ENCODE measurements around the gene DCHS2.

DCHS2 gene

DNA sequence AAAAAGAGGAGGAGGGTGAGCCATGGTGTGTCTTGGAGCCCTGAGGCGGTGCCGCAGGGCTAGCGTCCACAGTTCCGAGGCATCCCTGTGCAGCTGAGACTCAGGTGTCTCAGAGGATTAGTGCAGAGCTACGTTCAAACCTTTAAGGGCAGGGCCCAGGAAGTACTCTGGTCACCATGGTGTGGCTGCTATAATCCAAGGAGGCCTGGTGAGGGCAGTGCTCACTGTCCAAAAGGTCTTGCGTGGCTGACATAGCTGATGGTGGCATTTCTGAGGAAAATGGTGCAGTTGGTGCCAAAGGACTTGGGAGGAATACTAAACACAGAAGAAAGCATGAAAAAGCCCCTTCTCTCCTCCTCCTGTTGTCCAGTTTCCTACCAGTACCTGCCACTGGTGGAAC is 146.9 kb downstream of the DCHS2 start:
- Histone ChIP-seq H3K9me3 (ENCODE audit: control insufficient read depth, low read length) (no peaks in the 10 kb centered on the region), H3K4me3 (ENCODE audit: low read length) (no peak overlapping the region), H3K9ac (ENCODE audit: low read length) (no peak overlapping the region), H3K4me1 (ENCODE audit: control insufficient read depth, insufficient read depth, low read length) (peaks cover 13% of the 10 kb centered on the region), H3K27me3 (replicated peaks; ENCODE audit: control insufficient read depth, insufficient read depth, low read length) (peaks cover 10% of the 10 kb centered on the region), H3K36me3 (ENCODE audit: control insufficient read depth, insufficient read depth, low read length, severe bottlenecking) (no peaks in the 10 kb centered on the region)
- DNase-seq (ENCODE audit: low read depth) = no peak

DNA sequence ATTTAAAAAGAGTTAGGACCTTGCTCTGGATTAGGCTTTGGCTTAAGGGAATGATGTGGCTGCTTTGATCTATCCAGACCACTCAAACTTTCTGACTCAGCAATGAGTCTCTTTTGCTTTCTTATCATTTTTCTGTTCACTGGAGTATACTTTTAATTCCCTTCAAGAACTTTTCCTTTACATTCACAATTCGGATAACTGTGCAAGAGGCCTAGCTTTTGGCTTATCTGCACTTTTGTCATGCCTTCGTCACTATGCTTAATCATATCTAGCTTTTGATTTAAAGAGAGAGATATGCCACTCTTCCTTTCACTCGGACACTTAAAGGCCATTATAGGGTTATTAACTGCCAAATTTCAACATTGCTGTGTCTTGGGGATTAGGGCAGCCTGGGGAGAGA is 147.9 kb downstream of the DCHS2 start:
- no peak overlapping the region for H3K9ac ChIP-seq (ENCODE audit: low read length)
- peaks cover 13% of the 10 kb centered on the region for H3K4me1 ChIP-seq (ENCODE audit: control insufficient read depth, insufficient read depth, low read length)
- H3K36me3 ChIP-seq (ENCODE audit: control insufficient read depth, insufficient read depth, low read length, severe bottlenecking) = no peaks in the 10 kb centered on the region
- peaks cover 10% of the 10 kb centered on the region for H3K27me3 ChIP-seq (replicated peaks; ENCODE audit: control insufficient read depth, insufficient read depth, low read length)
- DNase-seq (ENCODE audit: low read depth) = no peak
- H3K9me3 ChIP-seq (ENCODE audit: control insufficient read depth, low read length) = no peaks in the 10 kb centered on the region
- H3K4me3 ChIP-seq (ENCODE audit: low read length) = no peak overlapping the region

DNA sequence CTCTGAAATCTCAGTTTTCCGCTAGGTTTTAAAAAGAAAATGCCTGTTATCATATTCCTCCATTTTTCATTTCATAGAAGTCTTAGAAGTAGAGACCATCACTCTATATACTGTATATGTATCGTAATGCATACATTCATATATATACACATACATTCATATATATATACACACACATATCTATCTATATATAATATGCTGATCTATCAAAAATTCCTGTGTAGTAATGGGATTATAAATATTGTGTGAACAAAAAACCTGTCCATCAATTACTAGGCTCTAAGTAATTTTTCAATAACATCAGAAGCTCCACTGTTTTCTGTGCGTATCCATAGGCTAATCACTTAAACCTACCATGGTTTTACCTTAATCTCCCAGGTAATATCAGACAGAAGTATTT is 150.2 kb downstream of the DCHS2 start:
- no peak overlapping the region for H3K9ac ChIP-seq (ENCODE audit: low read length)
- no peaks in the 10 kb centered on the region for H3K36me3 ChIP-seq (ENCODE audit: control insufficient read depth, insufficient read depth, low read length, severe bottlenecking)
- peaks cover 13% of the 10 kb centered on the region for H3K4me1 ChIP-seq (ENCODE audit: control insufficient read depth, insufficient read depth, low read length)
- DNase-seq (ENCODE audit: low read depth) = no peak
- no peaks in the 10 kb centered on the region for H3K9me3 ChIP-seq (ENCODE audit: control insufficient read depth, low read length)
- H3K4me3 ChIP-seq (ENCODE audit: low read length) = no peak overlapping the region
- H3K27me3 ChIP-seq (replicated peaks; ENCODE audit: control insufficient read depth, insufficient read depth, low read length) = peaks cover 10% of the 10 kb centered on the region

DNA sequence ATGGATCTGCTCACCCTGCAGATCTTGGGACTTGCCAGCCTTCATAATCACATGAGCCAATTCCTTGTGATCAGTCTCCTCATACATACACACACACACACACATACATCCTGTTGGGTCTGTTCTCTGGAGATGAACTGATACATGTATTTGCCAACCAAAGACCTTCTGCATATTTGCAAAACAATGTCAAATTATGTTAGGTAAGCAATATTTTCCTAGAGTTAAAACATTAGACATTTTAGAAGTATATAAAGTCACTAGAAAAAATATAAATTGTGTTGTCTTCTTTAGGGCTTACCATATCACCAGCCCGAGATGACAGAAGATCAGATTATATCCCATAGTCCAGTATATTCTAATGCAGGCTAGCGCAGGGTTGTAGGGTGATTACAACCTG is 156.0 kb downstream of the DCHS2 start:
- Histone ChIP-seq H3K9me3 (ENCODE audit: control insufficient read depth, low read length) (no peaks in the 10 kb centered on the region), H3K4me3 (ENCODE audit: low read length) (no peak overlapping the region), H3K4me1 (ENCODE audit: control insufficient read depth, insufficient read depth, low read length) (peaks cover 6% of the 10 kb centered on the region), H3K27me3 (replicated peaks; ENCODE audit: control insufficient read depth, insufficient read depth, low read length) (no peaks in the 10 kb centered on the region), H3K36me3 (ENCODE audit: control insufficient read depth, insufficient read depth, low read length, severe bottlenecking) (no peaks in the 10 kb centered on the region), H3K9ac (ENCODE audit: low read length) (no peak overlapping the region)
- no peak for DNase-seq (ENCODE audit: low read depth)

DNA sequence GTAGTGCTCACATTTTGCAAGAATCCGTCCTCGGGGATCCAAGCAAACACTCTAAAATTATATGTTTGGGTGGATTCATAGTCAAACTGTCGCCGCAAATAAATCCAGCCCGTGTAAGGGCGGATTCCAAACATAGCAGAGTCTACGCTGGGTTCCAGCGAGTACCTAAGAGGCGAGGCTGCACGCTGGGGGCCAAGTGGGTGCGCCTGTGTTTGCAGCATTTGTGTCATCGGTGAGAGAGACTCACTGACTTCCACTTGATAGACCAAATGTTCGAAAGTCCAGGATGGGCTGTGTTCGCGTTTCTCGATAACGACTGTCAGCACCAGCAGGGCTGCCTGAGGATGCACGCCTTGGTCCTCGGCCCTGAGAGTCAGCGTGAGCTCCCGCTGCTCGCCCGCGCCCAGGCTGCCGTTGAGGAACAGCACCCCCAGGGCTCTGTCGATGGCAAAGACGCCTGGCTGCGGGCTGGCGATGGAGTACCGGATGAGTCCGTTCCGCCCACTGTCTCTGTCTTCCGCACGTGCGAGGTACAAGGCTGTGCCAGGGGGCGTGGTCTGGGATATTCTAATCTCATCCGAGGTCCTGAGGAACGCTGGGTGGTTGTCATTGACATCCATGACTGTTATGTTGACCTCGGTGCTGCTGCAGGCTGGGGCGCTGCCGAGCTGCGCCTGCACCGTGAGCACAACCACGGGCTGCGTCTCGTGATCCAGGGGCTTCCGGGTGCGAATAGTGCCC is 158.7 kb downstream of the DCHS2 start:
- Histone ChIP-seq H3K36me3 (ENCODE audit: control insufficient read depth, insufficient read depth, low read length, severe bottlenecking) (no peaks in the 10 kb centered on the region), H3K27me3 (replicated peaks; ENCODE audit: control insufficient read depth, insufficient read depth, low read length) (no peaks in the 10 kb centered on the region), H3K9ac (ENCODE audit: low read length) (no peak overlapping the region), H3K4me3 (ENCODE audit: low read length) (peak overlapping the region; percentile 71), H3K9me3 (ENCODE audit: control insufficient read depth, low read length) (no peaks in the 10 kb centered on the region), H3K4me1 (ENCODE audit: control insufficient read depth, insufficient read depth, low read length) (peaks cover 14% of the 10 kb centered on the region)
- no peak for DNase-seq (ENCODE audit: low read depth)

DNA sequence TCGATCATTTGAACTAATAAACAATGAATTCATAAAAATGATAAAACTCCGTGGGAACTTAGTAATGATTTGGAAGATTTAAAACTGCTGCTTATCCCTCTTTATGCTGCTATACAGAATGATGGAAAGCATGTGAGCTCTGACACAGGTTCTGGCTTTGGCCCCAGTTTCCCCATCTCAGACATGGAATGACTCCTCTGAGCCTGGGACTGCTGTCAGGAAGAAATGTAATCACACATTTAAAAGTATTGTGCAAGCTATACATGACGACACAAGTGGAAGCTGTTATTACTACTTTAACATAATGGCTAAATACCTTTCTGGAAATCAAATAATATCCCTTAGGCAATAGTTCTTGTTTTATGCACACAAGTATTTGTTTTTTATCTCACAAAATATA is 161.7 kb downstream of the DCHS2 start:
- H3K9ac ChIP-seq (ENCODE audit: low read length) = no peak overlapping the region
- H3K27me3 ChIP-seq (replicated peaks; ENCODE audit: control insufficient read depth, insufficient read depth, low read length) = no peaks in the 10 kb centered on the region
- no peaks in the 10 kb centered on the region for H3K36me3 ChIP-seq (ENCODE audit: control insufficient read depth, insufficient read depth, low read length, severe bottlenecking)
- DNase-seq (ENCODE audit: low read depth) = peak; percentile 91
- H3K9me3 ChIP-seq (ENCODE audit: control insufficient read depth, low read length) = no peaks in the 10 kb centered on the region
- H3K4me1 ChIP-seq (ENCODE audit: control insufficient read depth, insufficient read depth, low read length) = peaks cover 14% of the 10 kb centered on the region
- H3K4me3 ChIP-seq (ENCODE audit: low read length) = no peak overlapping the region

DNA sequence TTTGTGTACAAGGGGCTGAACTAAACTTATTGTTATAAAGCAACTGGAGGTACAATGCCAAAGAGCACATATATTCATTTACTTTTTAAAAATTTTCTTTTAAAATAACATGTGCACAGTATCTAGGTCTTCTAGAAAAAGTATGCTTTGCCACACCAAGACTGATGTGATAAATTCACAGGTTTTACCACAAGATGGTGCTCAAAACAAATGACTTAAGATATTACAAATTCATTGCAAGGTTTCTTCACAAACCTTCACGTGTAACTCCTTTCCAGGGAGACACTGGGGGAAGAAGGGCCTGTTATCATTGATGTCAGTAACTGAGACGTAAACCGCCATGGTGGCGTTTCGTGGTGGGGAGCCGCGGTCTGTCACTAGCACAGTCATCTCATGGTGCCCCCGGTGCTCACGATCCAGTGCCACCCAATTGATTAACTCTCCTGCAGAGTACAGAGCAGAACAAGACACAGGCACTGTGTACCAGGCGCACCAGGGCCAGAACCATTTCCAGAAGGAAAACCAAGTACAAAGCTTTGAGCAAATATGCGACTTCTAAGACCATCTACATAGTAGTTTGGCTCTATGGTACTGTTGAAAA is 162.2 kb downstream of the DCHS2 start:
- Histone ChIP-seq H3K36me3 (ENCODE audit: control insufficient read depth, insufficient read depth, low read length, severe bottlenecking) (no peaks in the 10 kb centered on the region), H3K4me1 (ENCODE audit: control insufficient read depth, insufficient read depth, low read length) (peaks cover 14% of the 10 kb centered on the region), H3K9me3 (ENCODE audit: control insufficient read depth, low read length) (no peaks in the 10 kb centered on the region), H3K9ac (ENCODE audit: low read length) (no peak overlapping the region), H3K27me3 (replicated peaks; ENCODE audit: control insufficient read depth, insufficient read depth, low read length) (no peaks in the 10 kb centered on the region), H3K4me3 (ENCODE audit: low read length) (no peak overlapping the region)
- DNase-seq (ENCODE audit: low read depth) = peak; percentile 70

DNA sequence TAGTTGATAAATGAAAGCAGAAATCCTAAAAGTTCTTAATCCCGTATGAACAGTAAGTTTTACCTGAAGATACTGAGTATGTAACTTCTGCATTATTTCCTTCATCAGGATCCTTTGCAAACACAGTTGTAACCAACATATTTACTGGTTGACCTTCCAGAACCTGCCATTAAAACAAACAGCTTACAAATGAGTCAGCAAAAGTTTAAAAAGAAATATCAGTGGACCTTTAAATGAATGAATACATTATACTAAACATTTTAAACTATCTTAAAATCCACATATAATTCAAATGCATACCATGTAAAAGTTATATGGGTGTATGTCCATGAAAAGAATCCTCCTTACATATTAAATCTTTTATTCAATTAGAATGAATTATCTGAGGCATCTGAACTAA is 163.6 kb downstream of the DCHS2 start:
- DNase-seq (ENCODE audit: low read depth) = no peak
- no peaks in the 10 kb centered on the region for H3K36me3 ChIP-seq (ENCODE audit: control insufficient read depth, insufficient read depth, low read length, severe bottlenecking)
- H3K4me3 ChIP-seq (ENCODE audit: low read length) = no peak overlapping the region
- H3K4me1 ChIP-seq (ENCODE audit: control insufficient read depth, insufficient read depth, low read length) = peaks cover 14% of the 10 kb centered on the region
- H3K27me3 ChIP-seq (replicated peaks; ENCODE audit: control insufficient read depth, insufficient read depth, low read length) = no peaks in the 10 kb centered on the region
- no peaks in the 10 kb centered on the region for H3K9me3 ChIP-seq (ENCODE audit: control insufficient read depth, low read length)
- H3K9ac ChIP-seq (ENCODE audit: low read length) = no peak overlapping the region

DNA sequence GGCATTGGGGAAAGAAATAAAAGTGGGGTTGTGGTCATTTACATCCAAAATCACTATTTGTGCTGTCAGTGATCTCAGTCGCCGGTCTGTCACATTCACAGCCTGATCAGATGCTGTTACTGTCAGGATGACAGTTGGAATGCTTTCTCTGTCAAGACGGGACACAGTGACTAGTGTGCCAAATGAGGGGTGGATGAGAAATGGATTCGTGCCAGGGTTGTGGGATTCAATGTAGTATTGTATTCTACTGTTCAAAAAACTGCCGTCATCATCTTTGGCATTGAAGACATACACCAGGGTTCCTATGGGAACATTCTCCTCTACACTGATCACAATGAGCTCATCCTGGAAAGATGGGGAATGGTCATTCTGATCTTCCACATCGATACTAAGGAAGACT is 171.1 kb downstream of the DCHS2 start:
- Histone ChIP-seq H3K4me1 (ENCODE audit: control insufficient read depth, insufficient read depth, low read length) (no peaks in the 10 kb centered on the region), H3K36me3 (ENCODE audit: control insufficient read depth, insufficient read depth, low read length, severe bottlenecking) (no peaks in the 10 kb centered on the region), H3K9ac (ENCODE audit: low read length) (no peak overlapping the region), H3K9me3 (ENCODE audit: control insufficient read depth, low read length) (peaks cover 15% of the 10 kb centered on the region), H3K4me3 (ENCODE audit: low read length) (no peak overlapping the region), H3K27me3 (replicated peaks; ENCODE audit: control insufficient read depth, insufficient read depth, low read length) (no peaks in the 10 kb centered on the region)
- no peak for DNase-seq (ENCODE audit: low read depth)

DNA sequence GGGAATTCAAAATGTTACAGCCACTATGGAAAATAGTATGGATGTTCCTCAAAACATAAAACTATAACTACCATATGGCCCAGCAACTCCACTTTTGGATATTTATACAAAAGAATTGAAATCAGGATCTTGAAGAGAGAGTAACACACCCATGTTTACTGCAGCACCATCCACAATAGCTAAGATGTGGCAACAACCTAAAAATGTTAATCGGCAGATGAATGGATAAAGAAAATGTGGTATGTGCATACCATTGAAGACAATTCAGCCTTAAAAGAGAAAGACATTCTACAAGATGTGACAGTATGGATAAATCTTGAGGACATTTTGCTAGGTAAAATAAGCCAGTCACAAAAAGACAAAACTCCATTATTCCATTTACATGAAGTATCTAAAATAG is 171.9 kb downstream of the DCHS2 start:
- Histone ChIP-seq H3K9ac (ENCODE audit: low read length) (no peak overlapping the region), H3K9me3 (ENCODE audit: control insufficient read depth, low read length) (peaks cover 15% of the 10 kb centered on the region), H3K4me1 (ENCODE audit: control insufficient read depth, insufficient read depth, low read length) (no peaks in the 10 kb centered on the region), H3K27me3 (replicated peaks; ENCODE audit: control insufficient read depth, insufficient read depth, low read length) (no peaks in the 10 kb centered on the region), H3K4me3 (ENCODE audit: low read length) (no peak overlapping the region), H3K36me3 (ENCODE audit: control insufficient read depth, insufficient read depth, low read length, severe bottlenecking) (no peaks in the 10 kb centered on the region)
- DNase-seq (ENCODE audit: low read depth) = no peak

DNA sequence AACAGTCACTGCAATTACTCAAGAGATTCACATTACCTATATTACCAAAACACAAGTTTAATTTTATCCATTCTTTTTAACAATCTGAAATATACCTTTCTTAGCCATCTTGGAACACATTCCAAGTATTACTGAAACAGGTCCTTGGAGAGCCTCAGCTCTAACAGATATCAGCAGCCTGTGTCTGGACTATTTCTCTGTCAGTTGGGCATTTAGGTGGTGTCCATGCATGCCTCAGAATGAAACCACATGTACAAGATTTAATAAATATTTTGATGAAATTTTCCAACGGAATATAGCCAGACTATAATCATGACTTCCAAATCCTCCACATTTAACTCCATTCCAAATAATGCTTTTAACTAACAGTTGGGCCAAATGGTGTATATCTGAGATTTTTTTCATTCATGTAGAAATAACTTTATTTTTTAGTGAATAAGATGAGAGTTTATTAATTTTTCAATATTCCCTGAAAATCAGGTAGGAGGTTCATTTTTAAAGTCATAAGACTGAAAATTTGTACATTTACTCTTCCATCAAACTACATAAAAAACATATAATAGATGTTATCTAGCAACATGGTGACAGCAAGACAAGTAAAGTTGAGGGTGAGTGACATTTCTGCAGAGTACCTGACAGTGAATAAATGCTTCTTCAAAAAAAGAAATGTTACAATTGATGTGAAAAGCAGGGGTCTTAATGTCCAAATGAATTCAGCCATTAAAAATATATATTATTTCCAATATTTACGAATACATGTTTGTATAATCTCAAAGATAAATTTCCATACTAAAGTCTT is 174.2 kb downstream of the DCHS2 start:
- Histone ChIP-seq H3K4me1 (ENCODE audit: control insufficient read depth, insufficient read depth, low read length) (no peaks in the 10 kb centered on the region), H3K27me3 (replicated peaks; ENCODE audit: control insufficient read depth, insufficient read depth, low read length) (no peaks in the 10 kb centered on the region), H3K36me3 (ENCODE audit: control insufficient read depth, insufficient read depth, low read length, severe bottlenecking) (no peaks in the 10 kb centered on the region), H3K4me3 (ENCODE audit: low read length) (no peak overlapping the region), H3K9me3 (ENCODE audit: control insufficient read depth, low read length) (peaks cover 15% of the 10 kb centered on the region), H3K9ac (ENCODE audit: low read length) (no peak overlapping the region)
- DNase-seq (ENCODE audit: low read depth) = no peak
